Measurements from ENCODE around the gene GSDME. TPM values are rescaled to one million over a fixed set of nuclear protein-coding genes. Genes with fewer than 3 reads are reported as not detected.

The GSDME gene
- total RNA-seq, 1 donor from 2014 or later: 3.5 TPM

DNA sequence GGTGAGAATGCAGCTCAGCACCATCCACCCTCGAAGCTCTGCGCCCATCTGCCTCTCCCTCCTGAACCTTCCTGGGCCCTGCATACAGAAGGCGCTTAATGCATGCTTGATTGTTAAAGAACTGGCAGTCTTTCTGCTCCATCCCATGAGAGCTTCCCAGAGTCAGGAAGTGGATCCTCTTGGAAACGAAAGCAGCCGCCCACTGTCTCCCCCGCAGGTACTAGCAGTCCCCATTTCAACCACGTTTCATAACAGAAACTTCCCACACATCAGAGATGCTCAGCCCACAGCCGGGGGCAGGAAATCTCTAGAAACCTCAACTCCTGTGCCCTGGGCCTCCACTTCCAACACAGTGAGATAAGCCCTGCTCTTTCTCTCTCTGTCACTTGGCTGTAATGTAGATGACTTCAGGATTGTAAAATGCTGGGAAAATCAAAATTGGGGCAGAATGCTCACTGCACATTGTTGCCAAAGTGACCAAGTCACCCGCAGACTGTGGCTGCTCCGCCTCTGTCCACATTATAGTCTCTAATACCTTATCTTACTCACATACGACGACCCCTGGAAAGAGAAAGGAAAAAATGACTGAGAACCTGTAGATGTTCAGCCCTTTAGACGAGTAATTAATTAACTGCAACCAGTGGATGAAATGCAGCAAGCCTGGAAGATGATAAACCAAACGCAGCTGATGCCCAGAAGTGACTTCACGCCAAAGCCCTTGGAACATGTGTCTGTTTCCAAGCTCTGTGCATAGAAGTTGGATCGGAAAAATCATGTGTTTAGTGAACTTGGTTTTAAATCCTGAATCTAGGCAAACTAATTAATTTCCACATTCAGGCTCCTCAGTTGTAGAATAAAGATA lies 28.5 kb downstream of the GSDME start:
- no peak for DNase-seq
- intact Hi-C loops (cut with DNase I): loop anchor here (10.0 kb wide), 1 partner anchor 324 kb away; no protein-coding TSS in a partner anchor

DNA sequence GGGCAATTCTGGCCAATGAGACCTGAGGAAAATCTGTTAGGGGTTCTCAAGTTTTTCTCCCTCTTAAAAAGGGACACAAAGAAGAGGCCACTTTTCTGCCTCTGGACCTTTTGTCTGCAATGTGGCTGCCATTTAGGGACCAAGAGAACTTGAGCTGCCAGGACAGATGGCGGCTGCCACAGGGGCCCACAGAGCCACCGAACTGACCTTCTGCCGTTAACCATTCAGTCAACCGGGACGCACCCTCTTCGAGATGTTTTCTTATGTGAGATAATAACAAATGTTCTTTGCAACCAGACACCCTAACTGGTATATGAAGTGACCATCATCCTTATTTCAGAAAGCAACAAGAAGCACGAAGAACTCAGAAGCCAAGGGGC lies 29.2 kb downstream of the GSDME start:
- intact Hi-C loops (cut with DNase I): loop anchor here (10.0 kb wide), 1 partner anchor 323 kb away; no protein-coding TSS in a partner anchor
- no peak for DNase-seq
- no peak for ATAC-seq (ENCODE audit: poor library complexity)

More for the DNA sequence above, 28.5 kb downstream of the GSDME start:
- ATAC-seq (ENCODE audit: poor library complexity): peak; percentile 31

DNA sequence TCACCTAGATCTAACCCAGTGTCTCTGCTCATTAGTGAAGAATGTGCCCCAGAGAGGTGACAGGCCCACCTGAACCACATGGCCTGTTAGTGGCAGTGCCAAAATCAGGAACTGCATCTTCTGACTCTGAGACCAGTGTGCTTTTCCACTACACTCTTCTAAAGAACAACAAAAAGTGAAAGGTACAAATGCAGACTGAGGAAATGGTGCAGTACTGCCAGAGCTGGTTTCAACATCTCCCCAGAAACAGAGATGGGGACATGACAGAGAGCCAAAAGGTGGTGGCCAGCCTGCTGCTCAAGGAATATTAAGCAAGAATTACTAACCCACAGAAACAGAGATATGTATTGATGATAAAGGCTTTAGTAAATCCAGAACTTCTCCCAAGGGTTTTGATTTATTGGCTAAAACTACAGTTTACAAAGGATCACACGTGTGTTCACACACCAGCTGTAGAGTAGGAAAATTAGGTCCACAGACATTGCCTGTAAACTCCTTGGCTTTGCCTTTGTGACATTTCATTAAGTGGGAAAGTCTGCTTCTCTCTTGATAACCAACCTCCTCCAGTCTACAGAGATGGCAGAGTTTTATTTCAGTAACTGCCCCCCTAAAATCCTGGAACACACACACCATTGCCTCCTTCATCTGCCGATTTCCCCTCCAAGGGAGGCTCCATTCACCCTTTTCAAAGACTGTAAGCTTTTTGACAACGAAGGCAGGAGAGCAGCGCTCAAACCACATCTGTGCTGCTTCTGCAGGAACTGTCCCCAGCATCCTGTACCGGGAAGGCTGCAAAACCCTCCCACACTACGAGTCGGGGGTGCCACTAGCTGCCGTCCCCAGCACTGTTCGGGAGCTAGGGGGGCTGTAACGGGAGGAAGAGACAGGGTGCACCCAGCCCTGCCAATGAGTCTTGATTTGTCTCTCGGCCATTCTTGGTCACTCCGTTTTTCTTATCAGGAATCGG lies 29.8 kb downstream of the GSDME start:
- ATAC-seq (ENCODE audit: poor library complexity) (peak; percentile 83), DNase-seq (peak; percentile 51)
- intact Hi-C loops (cut with DNase I): loop anchor here (10.0 kb wide), 1 partner anchor 323 kb away; no protein-coding TSS in a partner anchor

DNA sequence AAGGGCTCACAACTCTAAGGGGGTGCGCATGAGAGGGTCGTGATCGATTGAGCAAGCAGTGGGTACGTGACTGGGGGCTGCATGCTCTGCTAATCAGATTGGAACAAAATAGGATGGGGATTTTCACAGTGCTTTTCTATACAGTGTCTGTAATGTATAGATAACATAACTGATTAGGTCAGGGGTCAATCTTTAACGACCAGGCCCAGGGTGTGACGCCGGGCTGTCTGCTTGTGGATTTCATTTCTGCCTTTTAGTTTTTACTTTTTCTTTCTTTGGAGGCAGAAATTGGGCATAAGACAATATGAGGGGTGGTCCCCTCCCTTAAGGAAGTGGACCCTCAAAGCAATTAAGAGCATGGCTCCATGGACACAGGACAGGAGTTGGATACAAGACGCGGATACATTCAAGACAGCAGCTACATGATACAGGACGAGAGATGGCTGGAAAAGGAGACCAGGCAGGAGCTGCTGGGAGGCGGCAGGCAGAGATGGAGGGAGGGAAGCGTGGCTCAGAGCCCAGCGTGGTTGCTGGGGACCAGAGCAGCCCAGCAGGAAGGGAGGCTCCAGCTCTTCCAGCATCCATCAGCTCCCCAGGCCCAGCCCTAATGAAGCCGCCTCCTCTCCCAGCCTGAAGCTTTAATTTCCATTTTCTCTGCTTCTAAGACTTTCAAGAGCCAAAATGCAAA lies 31.6 kb downstream of the GSDME start:
- peak; percentile 68 for DNase-seq
- peak; percentile 53 for ATAC-seq (ENCODE audit: poor library complexity)
- intact Hi-C loops (cut with DNase I): loop anchor here (10.0 kb wide), 1 partner anchor 321 kb away; no protein-coding TSS in a partner anchor

DNA sequence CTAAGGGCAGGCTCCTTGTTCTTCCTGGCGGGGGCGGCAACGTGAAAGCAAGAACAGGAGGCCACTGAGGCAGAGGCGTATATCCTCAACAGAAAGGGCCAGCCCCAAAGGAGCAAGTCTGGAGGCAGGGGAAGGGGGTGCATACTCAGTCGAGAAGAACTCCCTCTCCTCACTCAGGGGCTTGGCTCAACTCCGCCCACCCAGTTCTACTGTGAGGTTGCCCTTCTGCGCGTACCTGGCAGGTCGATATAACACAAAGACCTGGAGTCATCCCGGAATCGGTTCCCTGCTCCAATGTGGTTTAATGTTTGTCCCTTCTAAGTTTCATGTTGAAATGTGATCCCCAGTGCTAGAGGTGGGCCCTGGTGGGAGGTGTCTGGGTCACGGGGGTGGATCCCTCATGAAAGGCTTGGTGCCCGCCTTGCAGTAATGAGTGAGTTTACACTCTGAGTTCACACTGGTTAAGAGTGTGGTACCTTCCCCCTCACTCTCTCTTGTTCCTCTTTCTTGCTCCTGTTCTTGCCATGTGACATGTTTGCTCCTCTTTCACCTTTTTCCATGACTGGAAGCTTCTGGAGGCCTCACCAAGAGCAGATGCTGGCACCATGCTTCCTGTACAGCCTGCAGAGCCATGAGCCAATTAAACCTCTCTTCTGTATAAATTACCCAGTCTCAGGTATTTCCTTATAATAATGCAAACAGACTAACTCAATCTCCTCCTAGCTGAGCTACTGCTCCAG lies 32.6 kb downstream of the GSDME start:
- no peak for DNase-seq
- ATAC-seq (ENCODE audit: poor library complexity): no peak

DNA sequence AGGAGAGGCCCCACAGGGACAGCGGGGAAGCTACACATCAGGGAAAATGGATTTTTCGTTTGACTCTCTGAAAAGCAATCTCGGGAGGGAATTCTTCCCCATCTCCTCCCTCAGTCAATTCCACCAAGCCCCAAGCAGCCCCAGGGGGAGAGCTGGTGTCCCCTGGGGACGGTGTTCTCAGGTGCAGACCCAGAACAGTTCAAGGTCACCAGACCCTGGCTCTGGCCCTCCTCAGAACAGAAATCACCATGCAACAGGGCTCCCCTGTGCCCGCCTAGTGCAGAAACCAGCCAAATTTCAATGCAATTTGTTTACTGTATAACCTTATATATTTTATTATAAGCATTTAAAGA lies 34.1 kb downstream of the GSDME start:
- no peak for DNase-seq
- intact Hi-C loops (cut with DNase I): loop anchor here (10.0 kb wide), 1 partner anchor 318 kb away; no protein-coding TSS in a partner anchor
- no peak for ATAC-seq (ENCODE audit: poor library complexity)

More for the DNA sequence above, 32.6 kb downstream of the GSDME start:
- intact Hi-C loops (cut with DNase I): loop anchor here (10.0 kb wide), 1 partner anchor 320 kb away; no protein-coding TSS in a partner anchor

DNA sequence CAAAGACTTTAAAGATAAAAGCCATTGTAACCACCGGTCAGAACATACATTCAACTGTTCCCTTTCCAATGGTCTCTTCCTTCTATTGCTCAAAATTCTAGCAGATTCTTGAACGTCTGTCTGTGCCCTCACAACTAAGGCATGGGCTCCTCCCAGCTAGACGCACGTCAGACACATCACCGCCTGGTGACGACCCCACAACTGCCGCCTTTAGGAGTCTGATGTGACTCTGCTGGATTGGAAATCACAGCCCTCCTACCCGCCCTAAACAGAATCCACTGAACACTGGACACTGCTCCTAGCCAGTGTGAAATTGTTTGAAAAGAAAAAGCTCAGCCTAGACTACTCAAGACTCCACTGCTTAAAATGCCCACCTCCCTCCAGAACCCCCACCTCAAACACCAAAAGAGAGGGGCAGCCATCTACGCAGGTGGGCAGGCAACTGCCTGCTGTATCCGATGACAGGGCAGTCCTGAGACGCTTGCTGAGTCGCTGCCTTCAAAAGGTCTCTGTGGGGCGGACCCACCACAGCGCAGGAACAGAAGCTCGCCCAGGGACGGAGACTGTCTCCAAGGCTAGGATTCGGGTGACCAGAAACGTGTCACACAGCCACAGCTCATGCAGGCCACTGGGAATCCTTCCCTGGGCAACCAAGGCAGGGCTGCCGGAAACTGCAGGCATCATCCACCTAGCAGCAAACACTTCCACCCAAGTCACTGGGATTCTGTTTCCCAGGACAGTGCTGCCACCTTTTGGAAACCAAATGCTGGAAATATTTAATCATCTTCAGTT lies 34.7 kb downstream of the GSDME start:
- intact Hi-C loops (cut with DNase I): loop anchor here (10.0 kb wide), 1 partner anchor 318 kb away; no protein-coding TSS in a partner anchor
- peak; percentile 41 for ATAC-seq (ENCODE audit: poor library complexity)
- no peak for DNase-seq

DNA sequence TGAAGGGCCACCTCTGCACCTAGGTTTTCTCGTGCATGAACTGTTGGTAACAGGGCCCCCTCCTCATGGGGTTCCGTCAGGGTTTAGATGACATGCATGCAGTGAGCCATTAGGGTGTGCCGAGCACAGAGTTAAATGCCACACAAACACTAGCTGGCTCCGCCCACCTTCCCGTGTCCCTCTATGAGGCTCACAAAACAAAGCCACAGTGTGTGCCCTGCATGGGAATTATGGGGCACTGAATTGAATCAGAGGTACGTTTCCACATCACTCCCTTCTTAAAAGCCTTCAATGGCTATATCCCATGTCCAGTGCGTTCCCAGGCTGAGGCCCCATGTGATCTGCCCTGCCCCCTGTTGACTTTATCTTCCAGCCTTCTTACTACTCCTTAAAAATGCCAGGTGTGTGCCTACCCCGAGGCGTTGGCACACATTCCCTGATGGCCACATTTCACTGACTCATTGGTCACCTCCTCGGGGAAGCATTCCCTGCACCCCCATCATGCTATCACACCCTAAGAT lies 35.7 kb downstream of the GSDME start:
- no peak for DNase-seq

DNA sequence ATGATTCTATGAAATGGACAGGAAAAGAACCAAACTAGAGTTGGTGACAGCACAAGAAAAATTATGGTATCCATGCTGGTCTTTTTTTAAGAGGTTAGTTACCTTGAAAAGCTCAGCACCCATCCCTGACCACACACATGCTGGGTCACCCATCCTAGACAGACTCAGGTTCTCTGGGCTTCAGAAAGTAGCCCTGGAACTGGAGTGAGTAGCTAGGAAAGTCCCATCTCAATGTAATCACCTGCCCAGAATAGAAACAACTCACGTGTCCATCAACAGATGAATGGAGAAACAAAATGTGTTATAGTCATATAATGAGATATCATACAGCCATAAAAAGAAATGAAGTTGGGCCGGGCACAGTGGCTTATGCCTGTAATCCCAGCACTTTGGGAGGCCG lies 37.0 kb downstream of the GSDME start:
- DNase-seq: no peak
- intact Hi-C loops (cut with DNase I): loop anchor here (10.0 kb wide), 1 partner anchor 315 kb away; no protein-coding TSS in a partner anchor
- no peak for ATAC-seq (ENCODE audit: poor library complexity)

More for the DNA sequence above, 35.7 kb downstream of the GSDME start:
- no peak for ATAC-seq (ENCODE audit: poor library complexity)
- intact Hi-C loops (cut with DNase I): loop anchor here (10.0 kb wide), 1 partner anchor 317 kb away; no protein-coding TSS in a partner anchor

DNA sequence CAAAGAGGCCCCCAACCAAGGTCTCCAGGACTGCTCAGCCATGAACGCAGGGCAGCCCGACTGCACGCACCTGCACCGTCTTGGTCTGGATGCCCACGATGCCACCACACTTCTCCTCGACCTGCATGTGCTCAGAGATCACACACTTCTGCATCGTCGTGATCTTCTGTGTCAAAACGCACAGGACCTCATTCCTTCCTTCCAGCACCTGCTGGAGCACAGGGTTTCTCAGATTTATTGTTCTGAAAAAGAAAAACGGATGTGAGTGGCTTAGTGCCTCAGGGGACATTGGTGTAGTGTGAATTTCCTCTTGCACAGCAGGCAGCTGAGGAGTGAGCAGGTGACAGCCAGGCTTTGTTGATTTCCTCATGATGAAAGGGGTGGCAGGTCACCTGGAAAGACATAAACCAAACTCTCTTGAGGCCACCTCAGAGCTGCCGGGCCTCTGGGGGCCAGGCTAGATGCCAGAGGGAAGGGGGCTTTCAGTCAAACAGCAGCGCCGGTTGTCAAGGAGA lies 38.2 kb downstream of the GSDME start:
- DNase-seq (no peak), ATAC-seq (ENCODE audit: poor library complexity) (no peak)
- intact Hi-C loops (cut with DNase I): no loop called here

DNA sequence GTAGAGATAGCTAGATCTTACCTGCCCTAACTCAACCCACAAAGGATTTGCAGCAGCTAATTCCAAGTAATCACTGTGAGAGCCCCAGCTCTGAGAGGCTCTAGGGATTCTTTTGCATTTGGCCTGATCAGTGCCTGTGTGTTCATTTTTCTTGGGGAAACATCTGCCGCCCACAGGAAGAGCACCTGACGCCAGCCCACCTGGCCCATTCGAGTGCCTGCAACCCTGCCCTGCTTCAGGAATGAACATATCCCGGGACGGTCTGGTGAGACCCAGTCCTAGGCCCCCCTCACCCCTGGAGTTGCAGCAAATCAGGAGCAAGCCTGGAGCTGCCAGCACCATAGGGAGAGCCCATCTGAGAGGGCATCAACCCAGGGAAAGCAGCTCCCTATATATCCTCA lies 38.8 kb downstream of the GSDME start:
- DNase-seq (no peak), ATAC-seq (ENCODE audit: poor library complexity) (no peak)
- intact Hi-C loops (cut with DNase I): no loop called here

DNA sequence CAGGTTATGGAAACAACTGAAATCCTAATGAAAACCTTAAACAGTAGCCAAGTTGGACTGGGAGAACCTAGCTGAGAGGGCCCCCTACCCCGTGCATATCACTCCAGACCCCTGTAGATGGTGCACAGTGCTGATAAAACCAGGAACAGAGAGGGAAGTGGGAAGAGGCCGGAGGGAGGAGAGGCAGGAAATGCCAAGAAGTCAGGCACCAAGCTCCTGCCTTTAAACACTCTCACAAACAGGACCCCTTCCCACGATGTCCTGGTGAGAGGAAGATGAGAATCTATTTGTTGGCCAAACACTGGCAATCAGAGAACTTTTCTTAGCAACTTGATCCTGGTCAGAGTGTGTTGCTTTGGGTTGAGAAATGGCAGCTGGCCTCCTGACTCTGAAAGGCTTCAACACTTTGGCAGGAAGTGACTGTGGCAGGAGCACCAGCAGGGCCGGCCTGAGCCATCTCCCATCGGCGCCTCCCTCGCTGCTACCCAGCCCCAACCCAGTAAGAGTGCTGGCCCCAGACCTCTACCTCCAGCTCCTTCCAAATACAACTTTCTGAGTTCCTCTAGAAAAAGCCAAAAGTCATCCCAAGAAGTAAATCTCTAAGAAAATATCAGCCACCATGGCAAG lies 39.5 kb downstream of the GSDME start:
- ATAC-seq (ENCODE audit: poor library complexity): no peak
- intact Hi-C loops (cut with DNase I): no loop called here
- no peak for DNase-seq

DNA sequence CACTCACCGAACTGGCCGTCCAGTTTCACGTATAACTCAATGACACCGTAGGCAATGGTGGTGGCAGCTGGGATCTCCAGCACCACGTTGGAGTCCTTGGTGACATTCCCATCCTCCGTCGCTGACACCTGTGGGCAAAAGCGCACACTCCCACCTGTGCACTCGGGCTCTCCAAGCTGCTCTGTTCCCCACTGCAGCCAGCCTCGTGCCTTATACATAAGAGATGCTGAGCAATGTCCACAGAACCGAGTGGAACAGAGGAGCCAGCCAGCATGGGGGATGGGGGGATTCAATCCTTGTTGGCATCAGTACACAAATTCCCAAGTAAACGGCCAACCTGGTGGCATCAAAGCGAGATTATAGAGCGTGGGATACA lies 40.0 kb downstream of the GSDME start:
- ATAC-seq (ENCODE audit: poor library complexity) (no peak), DNase-seq (no peak)
- intact Hi-C loops (cut with DNase I): no loop called here

DNA sequence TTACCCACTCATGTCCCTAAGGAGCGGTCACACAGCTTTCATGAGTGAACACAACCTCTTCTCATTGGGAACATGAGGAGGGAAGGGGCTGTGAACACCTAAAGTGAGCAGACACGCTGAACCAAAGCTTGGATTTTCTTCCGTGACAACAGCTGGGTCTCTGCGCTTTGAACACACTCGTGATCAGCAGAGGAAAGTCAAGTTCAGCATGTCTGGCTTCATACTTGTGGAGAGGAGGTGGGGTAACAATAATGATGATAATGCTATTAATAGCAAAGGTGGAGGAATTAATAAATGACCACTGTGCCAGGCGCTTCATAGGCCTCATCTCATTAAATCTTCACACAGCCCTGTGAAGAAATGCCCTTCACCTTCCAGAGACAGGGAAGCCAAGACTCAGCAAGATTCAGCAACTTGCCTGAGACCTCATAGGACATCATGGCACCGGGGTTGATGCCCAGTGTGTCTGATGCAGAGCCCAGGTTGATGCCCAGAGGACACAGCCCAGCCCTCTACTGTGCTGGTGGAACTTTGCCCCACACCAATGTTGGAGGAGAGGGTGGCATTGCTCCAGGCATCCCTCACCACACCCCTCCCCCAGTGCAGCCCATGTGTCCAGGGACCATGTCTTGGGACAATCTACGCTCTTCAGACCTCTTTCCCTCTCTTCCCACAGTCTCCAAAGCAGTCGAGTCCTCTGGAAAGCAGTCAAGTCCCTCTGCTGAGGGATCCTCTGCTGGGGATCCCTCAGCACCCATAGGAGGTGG lies 40.6 kb downstream of the GSDME start:
- no peak for ATAC-seq (ENCODE audit: poor library complexity)
- DNase-seq: no peak
- intact Hi-C loops (cut with DNase I): no loop called here

DNA sequence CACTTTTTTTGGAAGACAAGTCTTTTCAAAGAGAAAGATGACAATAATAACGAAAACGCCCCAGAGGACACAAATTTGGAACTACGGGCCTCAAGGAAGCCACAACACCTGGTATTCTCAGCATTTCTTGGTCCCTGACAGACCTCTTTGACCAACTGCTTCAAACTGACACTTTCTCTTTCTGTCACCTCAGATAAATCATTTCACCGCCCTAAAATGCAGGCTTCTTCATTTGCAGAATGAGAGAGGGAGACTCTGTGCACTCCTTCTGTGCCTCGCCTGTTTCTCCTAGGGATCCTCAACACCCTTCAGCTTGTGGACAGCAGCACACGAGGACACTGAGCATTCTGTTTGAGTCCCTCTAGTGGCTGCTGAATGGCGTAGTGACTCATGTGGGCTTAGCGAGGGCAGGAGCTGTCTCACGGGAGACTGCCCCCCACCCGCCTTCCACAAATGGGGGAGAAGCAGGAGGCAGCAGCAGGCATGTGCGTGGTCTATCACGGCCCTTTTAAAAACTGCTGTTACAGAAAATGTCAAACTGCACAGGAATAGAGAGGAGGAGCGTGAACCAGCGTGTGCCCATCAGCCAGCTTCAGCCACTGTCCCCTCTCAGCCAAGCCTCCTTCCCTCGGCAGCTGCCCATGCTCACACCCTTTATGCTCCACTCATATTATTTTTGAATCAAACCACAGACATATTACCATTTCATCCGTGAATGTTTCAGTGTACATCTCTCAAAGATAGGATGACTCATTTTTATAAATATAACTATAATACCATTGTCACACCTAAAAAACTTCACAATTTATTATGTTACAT lies 41.4 kb downstream of the GSDME start:
- intact Hi-C loops (cut with DNase I): no loop called here
- peak; percentile 84 for ATAC-seq (ENCODE audit: poor library complexity)
- no peak for DNase-seq

All from Right ventricle myocardium superior (tissue), 1 donor.